Left ventricle myocardium superior (tissue), 1 donor: ENCODE measurements around the gene BLCAP. TPM values are rescaled to one million over a fixed set of nuclear protein-coding genes. Genes with fewer than 3 reads are reported as not detected.

Experiments
- ATAC-seq: fragments of 200-7000 bp; cut with Tn5 transposase; one replicate; pipeline ENCODE4 v1.9.1; 2020; ENCODE audit warnings: mild to moderate bottlenecking, moderate library complexity
- DNase-seq: peaks from one replicate; pipeline ENCODE4 v3.0.0-alpha.2; 2020
- intact Hi-C: fragments of 100-400 bp; cut with micrococcal nuclease; formaldehyde crosslinking; loops from one replicate; pipeline ENCODE4 v1.11.0; 2022
- total RNA-seq: library from RNA; stranded (reverse); fragmentation: NEBNext Ultra II Directional; extraction: Animal tissue kit (Norgen Biotek cat#: 25700); gene quantifications from one replicate; pipeline ENCODE4 v1.2.1, GENCODE V29; 2021
- donor health status: DM: no; HTN: yes; CAD: no; lungs with severe emphysema.

Gene BLCAP
- total RNA-seq, 1 donor from 2014 or later = 93.8 TPM

- intact Hi-C loops = loop anchor here (5.0 kb wide), 2 partner anchors 262 to 332 kb away; no protein-coding TSS in a partner anchor
- no peak for DNase-seq
- ATAC-seq = peak; percentile 91
These were observed 6.9 kb upstream of the BLCAP start for GRCh38 chr20:37534401-37535157.

DNA sequence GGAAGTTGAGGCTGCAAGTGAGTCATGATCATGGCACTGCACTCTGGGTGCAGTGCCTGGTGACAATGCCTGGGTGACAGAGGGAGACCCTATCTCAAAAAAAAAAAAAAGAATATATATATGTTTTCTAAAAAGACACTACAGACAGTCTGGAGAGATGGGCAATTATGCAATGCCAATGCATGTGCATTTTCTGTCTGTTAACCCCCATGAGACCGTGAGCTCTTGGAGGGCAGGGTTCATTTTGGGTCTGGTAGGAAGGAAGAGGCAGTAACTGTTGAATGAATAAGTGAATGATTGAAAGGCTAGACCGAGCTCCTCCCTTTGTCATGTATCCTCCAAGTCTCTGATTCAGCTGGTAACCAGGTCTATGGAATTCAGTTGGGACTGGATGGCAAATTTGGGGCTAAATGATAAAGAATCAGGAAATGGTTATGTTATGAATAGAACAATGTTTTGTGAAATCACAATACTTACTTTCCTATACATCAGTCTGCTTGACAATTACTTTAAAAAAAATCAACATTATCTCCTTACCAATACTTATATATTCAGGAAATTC is 5.6 kb upstream of the BLCAP start:
- intact Hi-C loops = loop anchor here (5.0 kb wide), 2 partner anchors 261 to 331 kb away; no protein-coding TSS in a partner anchor
- no peak for DNase-seq
- ATAC-seq = no peak

GRCh38 chr20:37531856-37532255 is 4.2 kb upstream of the BLCAP start:
- intact Hi-C loops = loop anchor here (5.0 kb wide), 2 partner anchors 260 to 330 kb away; no protein-coding TSS in a partner anchor
- ATAC-seq (no peak), DNase-seq (no peak)

- DNase-seq (no peak), ATAC-seq (no peak)
- intact Hi-C loops = loop anchor here (5.0 kb wide), 2 partner anchors 258 to 328 kb away; no protein-coding TSS in a partner anchor
These were observed 3.0 kb upstream of the BLCAP start for GRCh38 chr20:37530696-37531095.

GRCh38 chr20:37529968-37530600 is 2.4 kb upstream of the BLCAP start:
- intact Hi-C loops = loop anchor here (5.0 kb wide), 2 partner anchors 258 to 328 kb away; no protein-coding TSS in a partner anchor
- ATAC-seq (no peak), DNase-seq (no peak)

DNA sequence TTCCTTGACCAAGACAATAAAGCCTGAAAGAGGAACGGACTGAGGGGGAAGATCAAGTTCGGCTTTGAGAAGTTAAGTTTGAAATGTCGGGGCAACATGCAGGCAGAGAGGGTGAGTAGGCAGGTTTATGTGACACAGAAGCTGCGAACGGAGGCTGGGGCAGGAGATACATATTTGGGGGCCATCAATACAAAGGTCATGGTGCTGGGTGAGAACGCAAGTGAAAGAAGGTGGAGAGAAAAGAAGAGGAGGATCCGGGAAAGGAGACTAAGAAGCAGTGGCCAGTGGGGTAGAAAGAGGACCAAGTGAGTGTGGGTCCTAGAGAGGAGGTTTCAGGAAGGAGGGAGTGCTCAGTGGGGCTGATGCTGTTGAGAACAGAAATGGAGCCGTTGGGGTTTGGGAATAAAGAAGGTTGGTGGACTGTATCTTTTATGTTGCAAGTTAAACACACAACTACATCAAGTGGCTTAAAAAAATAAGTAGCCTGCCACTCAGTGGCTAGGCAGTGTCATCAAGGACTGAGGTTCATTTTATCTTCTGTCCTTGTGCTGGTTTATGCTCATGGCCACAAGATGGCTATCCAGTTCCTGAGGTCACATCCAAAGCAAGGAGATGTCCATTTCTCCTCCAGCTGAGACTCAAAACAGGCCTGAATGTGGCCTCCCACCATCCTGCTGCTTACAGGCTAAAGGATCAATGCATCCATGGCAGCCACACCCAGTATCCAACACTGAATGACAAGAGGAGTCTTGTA is 1.7 kb upstream of the BLCAP start:
- intact Hi-C loops = no loop called here
- ATAC-seq (no peak), DNase-seq (no peak)

DNA sequence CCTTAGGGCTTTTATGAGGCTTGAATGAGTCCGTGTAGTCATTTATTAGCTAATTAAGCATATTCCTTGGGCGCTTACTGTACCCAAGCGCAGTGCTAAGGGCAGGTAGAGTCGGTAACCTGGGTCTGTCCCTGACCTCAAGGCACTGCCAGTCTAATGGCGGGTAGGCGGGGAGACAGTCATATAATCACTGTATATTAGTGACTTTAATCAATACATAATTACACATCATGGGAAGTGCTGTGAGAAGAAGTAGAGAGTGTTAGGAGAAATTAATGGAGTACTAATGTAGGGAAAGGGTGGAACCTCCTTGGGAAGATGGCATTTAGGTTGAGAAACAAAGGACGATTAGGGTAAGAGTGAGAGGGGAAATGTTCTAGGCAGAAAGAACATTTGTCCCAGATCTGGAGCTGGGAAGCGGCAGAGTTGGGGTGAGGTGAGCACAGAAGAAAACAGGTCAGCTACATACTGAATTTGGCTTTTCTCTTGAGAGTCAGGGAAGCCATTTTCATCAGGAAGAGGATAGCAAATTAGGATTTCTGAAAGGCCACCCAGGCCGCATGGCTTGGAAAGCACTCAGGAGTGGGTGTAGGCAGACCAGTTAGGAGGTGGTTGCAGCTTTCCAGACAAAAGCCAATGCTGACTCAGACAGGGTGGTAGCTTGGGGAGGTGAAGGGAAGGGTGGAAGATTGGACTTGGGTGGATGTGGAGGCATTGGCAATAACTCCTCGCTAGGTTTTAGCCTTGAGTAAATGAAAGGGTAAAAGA is 954 bp upstream of the BLCAP start:
- ATAC-seq (no peak), DNase-seq (no peak)
- intact Hi-C loops = no loop called here

- DNase-seq = peak; percentile 37
- intact Hi-C loops = no loop called here
- peak; percentile 64 for ATAC-seq
These were observed 638 bp downstream of the BLCAP start for GRCh38 chr20:37526839-37527637.

- DNase-seq (peak; percentile 49), ATAC-seq (peak; percentile 5)
- intact Hi-C loops = no loop called here
These were observed 1.3 kb downstream of the BLCAP start for GRCh38 chr20:37526238-37526838.

DNA sequence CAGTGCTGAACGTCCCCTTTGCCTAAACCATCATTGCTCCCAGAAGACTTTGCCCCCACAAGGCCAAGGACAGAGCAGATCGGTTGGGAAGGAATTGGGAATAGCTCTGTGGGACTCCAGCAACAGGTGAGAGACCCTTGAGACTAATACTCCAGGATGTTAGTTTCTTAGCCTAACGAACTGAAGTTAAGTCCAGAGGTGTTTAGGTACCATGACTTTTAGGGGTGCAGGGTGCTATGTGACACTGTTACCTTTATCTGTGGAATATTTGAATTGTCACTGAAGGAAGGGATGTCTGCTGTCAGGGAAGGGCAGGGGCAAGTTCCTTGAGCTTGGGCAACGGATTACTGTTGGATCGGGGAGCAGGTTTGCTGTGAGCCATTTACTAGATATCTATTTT is 1.9 kb downstream of the BLCAP start:
- ATAC-seq (no peak), DNase-seq (no peak)
- intact Hi-C loops = no loop called here

DNA sequence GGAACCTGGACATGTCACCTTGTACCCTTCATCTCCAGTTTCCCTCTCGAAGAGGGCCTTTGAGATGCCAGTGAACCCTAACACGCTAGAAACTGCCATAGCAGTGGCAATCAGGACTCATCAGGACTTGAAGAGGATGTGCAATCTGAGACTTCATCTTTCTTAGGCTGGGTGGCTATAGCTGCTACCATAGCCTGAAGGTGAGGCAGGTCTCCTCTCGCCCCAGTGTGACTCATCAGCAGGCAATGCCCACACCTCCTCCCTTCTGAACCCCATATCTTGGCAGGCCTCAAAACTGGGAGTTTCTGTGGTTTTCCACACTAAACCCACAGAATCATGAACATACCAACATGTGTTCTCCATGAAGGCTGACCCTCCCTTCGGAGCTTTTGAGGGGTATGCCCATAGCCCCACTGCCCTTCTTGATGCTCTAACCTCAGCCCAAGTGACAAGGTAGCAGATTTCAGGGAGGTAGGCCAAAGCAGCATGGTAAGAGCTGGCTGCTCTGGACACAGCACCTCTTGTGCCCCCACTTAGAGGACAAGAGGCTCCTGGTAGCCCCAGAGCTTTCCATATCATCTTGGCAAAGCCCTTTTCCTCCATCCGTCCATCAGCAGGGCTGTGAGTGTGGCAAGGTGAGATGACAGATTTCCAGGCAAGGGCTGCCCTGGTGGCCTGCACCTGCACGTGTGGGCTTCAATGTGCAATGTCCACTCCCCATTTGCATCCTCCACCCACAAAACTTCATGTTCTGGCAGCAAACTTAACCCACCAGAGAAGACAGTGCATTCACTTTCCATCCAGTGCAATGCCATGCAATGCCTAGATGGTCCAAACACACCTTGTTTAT is 2.6 kb downstream of the BLCAP start:
- ATAC-seq (no peak), DNase-seq (no peak)
- intact Hi-C loops = no loop called here

- DNase-seq = no peak
- ATAC-seq = no peak
- intact Hi-C loops = no loop called here
These were observed 3.6 kb downstream of the BLCAP start for GRCh38 chr20:37523911-37524700.

GRCh38 chr20:37523012-37523391 is 4.7 kb downstream of the BLCAP start:
- ATAC-seq (no peak), DNase-seq (no peak)
- intact Hi-C loops = no loop called here

DNA sequence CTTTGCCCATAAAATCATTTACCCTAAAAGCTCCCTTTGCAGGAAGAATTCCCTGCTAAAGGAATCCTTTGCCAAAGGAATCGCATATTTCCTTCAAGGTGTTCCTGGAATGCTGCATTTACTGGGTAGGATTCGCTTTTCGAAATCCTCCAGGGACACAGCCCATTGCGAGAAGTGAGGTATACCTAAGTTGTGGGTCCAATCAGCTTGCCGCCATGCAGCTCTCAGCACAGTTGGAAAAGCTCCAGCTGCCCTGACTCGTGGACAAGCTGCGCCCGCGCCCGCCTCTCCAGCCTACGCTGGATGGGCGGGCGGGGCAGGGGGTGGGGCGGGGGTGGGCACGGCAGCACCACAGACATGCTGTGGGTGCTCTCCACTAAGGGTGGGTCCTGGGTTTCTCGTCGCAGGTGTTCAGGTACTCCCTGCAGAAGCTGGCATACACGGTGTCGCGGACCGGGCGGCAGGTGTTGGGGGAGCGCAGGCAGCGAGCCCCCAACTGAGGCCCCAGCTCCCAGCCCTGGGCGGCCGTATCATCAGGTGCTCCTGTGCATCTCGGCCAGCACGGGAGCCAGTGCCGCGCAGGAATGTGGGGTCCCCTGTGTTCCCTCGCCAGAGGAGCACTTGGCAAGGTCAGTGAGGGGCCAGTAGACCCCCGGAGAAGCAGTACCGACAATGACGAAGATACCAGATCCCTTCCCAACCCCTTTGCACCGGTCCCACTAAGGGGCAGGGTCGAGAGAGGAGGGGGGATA is 5.2 kb downstream of the BLCAP start:
- intact Hi-C loops = no loop called here
- DNase-seq = peak; percentile 78
- peak; percentile 57 for ATAC-seq

DNA sequence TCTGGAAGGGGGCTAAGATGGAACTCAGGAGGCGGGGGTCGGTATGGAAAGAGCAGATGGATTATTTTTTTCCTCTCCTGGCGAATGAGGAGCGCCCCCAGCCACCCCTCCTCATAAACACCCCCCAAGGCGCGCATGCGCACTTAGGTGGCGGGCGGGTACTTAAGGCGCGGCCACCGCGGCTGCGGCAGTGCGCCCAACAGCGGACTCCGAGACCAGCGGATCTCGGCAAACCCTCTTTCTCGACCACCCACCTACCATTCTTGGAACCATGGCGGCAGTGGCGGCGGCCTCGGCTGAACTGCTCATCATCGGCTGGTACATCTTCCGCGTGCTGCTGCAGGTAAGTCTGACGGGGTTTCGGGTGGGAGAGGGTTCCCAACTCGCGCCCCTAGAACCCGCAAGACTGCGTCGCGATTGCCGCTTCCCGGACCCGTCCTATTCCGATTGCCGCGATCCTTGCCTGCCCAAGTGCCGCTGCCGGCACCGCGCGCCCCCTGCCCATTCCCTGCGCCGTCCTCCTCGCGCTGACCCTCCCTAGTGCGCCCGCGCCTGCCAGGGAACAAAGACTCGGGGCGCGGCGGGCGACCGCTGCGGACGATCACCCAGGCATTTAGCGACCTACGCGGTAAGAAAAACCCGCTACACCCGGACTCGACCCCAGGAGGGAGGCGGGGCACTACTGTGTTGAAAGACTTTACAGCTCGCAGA is 6.5 kb downstream of the BLCAP start, which contains the start of gene NNAT:
Gene NNAT (plus strand): TSS at position 190 of the 711 bp plus-strand sequence. CDS start 82 bp downstream, at position 272.
- no peak for DNase-seq
- intact Hi-C loops = no loop called here
- no peak for ATAC-seq
